H1 (cell line): Measurements from ENCODE around the gene AFTPH. TPM values are rescaled to one million over a fixed set of nuclear protein-coding genes. Genes with fewer than 3 reads are reported as not detected.

Source experiments
- TEAD4 ChIP-seq: IDR thresholded peaks from 2 replicates; pipeline ENCODE4 v1.6.1; 2012; ENCODE audit warnings: low read depth, low read length, inconsistent platforms, mixed read lengths
- polyA plus RNA-seq, 7 experiments: library from polyadenylated mRNA; depleted of rRNA in 3 of 7; stranded (reverse) in 5 of 7; unstranded in 2 of 7; fragments of >200 nt in 5 of 7; fragments of 200-250 nt in 2 of 7; gene quantifications; 1 replicate in 5 of 7; 2 replicates in 1 of 7; 4 replicates in 1 of 7; pipeline versions ENCODE4 v1.2.1 to v1.2.3, GENCODE V29; 2011 to 2013; ENCODE audit warnings: missing spikeins in 2 of 7, mixed read lengths in 2 of 7
- total RNA-seq: library from RNA; stranded (reverse); fragmentation: NEBNext Ultra II Directional; extraction: Animal tissue kit (Norgen Biotek cat#: 25700); gene quantifications from 2 replicates; pipeline ENCODE4 v1.2.1, GENCODE V29; 2021

AFTPH gene
- total and polyA plus RNA-seq, 2 of the 8 experiments (the other 6 are each of a cell fraction or from before 2014, with no cell fraction given): 7.3 to 15.0 TPM

DNA sequence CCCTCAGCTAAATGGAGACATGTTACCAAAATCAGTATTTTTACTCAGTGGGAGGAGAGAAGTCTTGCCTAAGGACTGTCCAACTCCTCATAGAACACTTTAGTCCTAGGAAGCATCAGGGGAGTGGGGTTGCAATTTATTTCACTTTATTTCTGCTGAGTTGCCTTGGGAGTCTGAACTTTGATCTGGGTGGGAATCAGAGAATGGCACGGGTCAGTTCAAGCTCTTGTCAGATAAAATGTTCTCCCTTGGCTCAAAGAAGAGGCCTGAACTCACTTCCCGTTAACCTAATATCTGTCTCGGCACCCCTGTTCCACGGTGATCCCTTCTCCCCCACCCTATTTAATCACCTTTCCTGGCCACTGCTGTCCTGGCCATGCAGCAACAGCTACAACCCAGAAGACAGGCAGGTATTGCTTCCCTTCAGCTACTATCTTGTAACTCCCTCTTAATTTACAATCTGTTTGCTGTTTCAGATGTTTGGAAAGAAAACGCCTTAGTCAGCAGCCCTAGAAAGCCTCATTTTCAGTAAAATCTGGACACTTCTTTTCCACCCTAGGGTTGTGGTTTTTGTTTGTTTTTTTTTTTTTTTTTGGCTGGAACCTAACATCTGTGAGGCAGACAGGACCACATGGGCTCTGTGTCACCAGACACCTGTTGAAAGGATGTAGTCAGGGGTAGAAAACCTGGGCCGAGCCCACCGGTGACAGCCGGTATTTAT is 77.1 kb downstream of the AFTPH start (continued):
- no peak for TF ChIP-seq TEAD4
